KOPT-K1 (cell line): ENCODE data around the gene TRABD.

Experiments used
- H3K27ac ChIP-seq: fragments of 200-600 bp; sonication (generic); 2 replicates; pipeline ENCODE4 v1.5.1; 2016; ENCODE audit warnings: antibody characterized with exemption, mild to moderate bottlenecking, low read depth, low read length; ENCODE audit not compliant: poor library complexity, severe bottlenecking
- H3K36me3 ChIP-seq: fragments of 200-600 bp; sonication (generic); 2 replicates; pipeline ENCODE4 v1.5.1; 2017; ENCODE audit warnings: antibody characterized with exemption, mild to moderate bottlenecking, low read length, moderate library complexity; ENCODE audit not compliant: insufficient read depth
- H3K9me3 ChIP-seq: fragments of 200-600 bp; sonication (generic); 2 replicates; pipeline ENCODE4 v1.5.1; 2017; ENCODE audit warnings: antibody characterized with exemption, low read length, mild to moderate bottlenecking; ENCODE audit not compliant: insufficient read depth, poor library complexity, severe bottlenecking

The TRABD gene

DNA sequence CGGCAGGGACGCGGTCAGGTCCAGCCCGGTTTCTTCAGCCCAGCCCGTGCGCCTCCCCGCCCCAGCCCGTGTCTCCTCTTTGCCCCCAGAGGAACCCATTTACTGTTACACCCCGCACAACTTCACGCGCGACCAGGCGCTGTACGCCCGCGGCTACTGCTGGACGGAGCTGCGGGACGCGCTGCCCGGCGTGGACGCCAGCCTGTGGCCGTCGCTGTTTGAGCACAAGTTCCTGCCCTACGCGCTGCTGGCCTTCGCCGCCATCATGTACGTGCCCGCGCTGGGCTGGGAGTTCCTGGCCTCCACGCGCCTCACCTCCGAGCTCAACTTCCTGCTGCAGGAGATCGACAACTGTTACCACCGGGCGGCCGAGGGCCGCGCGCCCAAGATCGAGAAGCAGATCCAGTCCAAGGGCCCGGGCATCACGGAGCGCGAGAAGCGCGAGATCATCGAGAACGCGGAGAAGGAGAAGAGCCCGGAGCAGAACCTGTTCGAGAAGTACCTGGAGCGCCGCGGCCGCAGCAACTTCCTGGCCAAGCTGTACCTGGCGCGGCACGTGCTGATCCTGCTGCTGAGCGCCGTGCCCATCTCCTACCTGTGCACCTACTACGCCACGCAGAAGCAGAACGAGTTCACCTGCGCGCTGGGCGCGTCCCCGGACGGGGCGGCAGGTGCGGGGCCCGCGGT lies 8.7 kb upstream of the TRABD start:
- H3K9me3 ChIP-seq: no peaks in the 10 kb centered on the region
- no peaks in the 10 kb centered on the region for H3K36me3 ChIP-seq
- H3K27ac ChIP-seq: no peak overlapping the region

- H3K27ac ChIP-seq: no peak overlapping the region
Observed at GRCh38 chr22:50177537-50178470, 7.9 kb upstream of the TRABD start.

DNA sequence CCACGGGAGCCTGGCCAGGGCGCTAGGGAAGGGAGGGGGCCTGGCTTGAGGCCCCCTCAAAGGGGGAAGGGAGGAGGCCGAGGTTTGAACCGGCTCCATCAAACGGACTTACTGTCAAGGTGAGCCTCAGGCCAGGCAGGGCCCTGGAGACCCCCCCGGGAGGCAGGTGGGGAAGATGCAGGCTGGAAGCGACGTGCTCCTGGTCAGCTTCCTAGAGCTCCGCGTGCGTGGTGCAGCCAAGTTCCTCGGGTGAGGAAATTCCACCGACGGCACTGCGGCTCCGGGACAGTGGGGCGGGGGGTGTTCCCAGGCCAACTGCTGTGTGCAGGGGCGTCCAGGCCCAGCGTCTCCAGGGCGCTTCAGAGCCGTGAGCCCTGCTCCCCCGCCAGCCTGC lies 7.2 kb upstream of the TRABD start:
- Histone ChIP-seq H3K27ac (no peak overlapping the region), H3K36me3 (no peaks in the 10 kb centered on the region), H3K9me3 (no peaks in the 10 kb centered on the region)

More at GRCh38 chr22:50177537-50178470, 7.9 kb upstream of the TRABD start:
- Histone ChIP-seq H3K36me3 (no peaks in the 10 kb centered on the region), H3K9me3 (no peaks in the 10 kb centered on the region)

DNA sequence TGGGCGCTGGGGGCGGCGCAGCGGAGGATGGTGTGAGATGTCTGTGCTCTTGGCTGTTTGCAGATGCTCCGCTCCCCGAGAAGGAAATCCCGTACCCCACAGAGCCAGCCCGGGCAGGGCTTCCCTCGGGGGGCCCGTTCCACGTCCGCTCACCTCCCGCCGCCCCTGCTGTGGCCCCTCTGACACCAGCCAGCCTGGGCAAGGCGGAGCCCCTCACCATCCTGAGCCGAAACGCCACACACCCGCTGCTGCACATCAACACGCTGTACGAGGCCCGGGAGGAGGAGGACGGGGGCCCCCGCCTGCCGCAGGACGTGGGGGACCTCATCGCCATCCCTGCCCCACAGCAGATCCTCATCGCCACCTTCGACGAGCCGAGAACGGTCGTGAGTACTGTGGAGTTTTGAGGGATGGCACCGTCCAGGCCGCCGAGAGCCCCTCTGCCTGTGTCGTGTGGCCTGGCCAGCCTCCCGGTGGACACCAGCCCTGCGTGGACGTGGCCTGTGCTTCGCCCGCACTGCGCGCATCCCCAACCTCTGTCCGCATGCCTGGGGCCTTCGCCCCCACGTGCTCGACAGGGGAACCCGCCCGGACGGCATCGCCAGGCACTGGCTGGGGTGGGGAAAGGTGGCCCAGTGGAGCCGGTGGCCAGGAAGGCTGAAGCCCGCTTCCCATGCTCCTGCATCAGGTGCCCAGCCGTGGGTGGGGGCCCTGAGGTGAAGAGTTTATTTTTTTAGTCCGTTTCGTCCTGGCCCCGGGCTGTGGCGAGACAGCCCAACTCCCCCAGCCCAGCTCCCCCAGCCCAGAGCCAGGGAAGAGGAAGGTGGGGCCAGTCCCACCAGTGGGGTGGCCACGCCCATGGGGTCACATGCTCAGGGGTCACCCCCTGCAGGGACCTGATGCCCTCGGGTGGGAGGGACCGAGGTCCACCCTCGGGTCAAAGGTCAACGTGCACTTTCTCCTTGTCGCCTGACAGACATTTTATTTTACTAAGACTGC lies 6.5 kb upstream of the TRABD start:
- Histone ChIP-seq H3K36me3 (no peaks in the 10 kb centered on the region), H3K9me3 (no peaks in the 10 kb centered on the region)

DNA sequence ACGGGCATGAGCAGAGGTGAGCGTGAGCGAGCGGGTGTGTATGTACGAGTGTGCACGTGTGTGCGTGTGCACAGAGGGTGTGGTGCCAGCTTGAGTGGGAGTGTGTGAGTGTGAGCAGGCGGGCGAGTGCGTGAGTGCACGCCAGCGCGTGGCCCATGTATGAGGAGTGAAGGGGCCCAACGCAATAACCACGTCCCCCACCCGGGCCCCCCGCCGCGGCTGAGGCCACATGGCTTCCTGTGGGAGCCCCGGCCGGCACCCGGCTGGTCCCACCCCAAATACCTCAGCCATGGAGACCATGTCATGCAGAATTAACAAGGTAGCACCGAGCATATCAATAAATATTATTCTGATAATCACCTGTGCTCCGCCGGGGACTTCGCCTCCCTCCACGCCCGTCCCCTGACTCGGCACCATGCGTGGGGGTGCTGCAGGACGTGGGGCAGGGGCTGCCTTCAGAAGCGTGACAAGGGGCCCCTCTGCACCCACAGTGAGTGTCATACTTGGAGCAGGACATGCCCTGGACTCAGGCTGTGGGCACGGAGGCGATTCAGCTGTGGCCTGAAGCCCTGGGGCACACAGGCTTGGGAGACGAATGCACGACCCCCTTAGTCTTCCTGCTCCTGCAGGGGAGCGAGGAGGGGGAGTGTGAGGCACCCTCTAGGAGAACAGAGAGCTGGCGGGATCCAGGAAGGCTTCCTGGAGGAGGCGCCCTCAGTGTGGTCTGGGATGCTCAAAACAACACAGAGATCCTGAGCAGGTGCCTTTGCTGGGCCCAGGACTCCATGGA lies 5.6 kb upstream of the TRABD start:
- Histone ChIP-seq H3K36me3 (no peaks in the 10 kb centered on the region), H3K9me3 (no peaks in the 10 kb centered on the region), H3K27ac (no peak overlapping the region)

More for the DNA sequence above, 6.5 kb upstream of the TRABD start:
- H3K27ac ChIP-seq: no peak overlapping the region

GRCh38 chr22:50180727-50181521 lies 4.8 kb upstream of the TRABD start:
- Histone ChIP-seq H3K27ac (no peak overlapping the region), H3K36me3 (no peaks in the 10 kb centered on the region), H3K9me3 (no peaks in the 10 kb centered on the region)

- Histone ChIP-seq H3K9me3 (no peaks in the 10 kb centered on the region), H3K27ac (no peak overlapping the region), H3K36me3 (no peaks in the 10 kb centered on the region)
Observed at GRCh38 chr22:50182176-50183081, 3.3 kb upstream of the TRABD start.

DNA sequence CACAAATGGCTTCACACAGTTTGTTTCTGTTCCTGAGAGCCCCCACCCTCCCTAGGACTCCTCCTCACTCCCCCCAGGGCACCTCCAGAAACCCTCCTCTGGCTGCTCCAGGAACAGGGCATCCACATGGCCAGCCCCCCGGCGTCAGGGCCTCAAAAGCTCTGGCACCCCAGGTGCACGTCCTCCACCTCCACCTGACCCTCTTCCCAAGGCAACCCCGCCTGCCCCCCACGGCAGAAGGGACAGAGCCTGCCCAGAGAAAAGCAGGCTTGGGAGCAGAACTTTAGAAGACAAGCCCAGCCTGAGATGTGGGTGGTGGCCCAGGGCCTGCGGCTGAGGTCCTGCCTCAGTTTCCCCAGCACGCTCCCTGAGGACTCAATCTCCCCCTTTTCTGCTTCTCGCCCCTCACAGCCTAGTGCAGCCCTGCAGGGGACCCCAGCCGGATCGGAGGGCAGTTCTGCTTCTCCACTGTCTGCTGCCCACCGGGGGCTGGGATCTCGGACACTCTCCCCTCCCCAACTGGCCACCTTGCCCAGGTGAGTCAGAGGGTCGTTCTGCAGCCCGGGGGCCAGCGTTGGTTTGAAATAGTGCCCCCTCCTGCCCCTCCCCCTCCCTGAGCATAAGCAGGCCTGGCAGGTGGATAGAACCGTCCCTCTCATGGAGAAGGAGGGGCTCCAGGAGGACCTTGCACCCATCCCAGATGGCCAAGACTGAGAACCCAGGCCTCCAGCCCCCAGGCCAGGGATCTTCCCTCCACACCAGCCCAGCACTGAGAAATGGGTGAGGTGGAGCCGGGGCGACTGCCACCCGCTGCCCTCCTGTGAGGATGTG lies 2.4 kb upstream of the TRABD start:
- H3K27ac ChIP-seq: no peak overlapping the region
- no peaks in the 10 kb centered on the region for H3K9me3 ChIP-seq
- peaks cover 2% of the 10 kb centered on the region; the same call in 1 of the 2 replicates for H3K36me3 ChIP-seq

GRCh38 chr22:50184004-50184901 lies 1.5 kb upstream of the TRABD start:
- H3K36me3 ChIP-seq: peaks cover 7% of the 10 kb centered on the region; the same call in 1 of the 2 replicates
- H3K9me3 ChIP-seq: no peaks in the 10 kb centered on the region
- H3K27ac ChIP-seq: no peak overlapping the region

GRCh38 chr22:50184902-50185374 lies 775 bp upstream of the TRABD start:
- Histone ChIP-seq H3K36me3 (peaks cover 7% of the 10 kb centered on the region; the same call in 1 of the 2 replicates), H3K9me3 (no peaks in the 10 kb centered on the region), H3K27ac (peak overlapping the region; percentile 49)

DNA sequence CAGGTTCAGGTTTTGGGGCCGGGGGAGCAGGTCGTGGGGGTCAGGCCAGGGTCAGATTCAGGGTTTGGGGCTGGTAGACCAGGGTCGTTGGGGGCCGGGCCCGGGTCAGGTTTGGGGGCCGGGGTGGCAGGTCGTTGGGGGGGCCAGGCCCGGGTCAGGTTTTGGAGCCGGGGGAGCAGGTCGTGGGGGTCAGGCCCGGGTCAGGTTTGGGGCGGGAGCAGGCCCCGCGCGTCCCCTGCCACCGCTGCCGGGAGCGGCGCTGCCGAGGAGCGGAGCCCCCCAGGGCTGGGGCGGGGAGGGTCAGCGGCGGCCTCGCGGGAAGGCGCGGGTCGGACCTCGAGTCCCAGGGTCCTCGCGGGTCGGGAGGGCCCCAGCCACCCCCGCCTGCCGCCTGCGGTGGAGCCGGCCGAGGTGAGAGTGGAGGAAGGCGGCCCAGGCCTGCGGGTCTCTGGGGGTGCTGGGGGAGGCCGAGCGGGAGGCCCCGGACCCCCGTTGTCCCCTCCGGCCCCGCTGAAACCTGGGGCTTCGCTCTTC lies 535 bp downstream of the TRABD start:
- Histone ChIP-seq H3K9me3 (no peaks in the 10 kb centered on the region), H3K27ac (peak overlapping the region; percentile 70), H3K36me3 (peaks cover 7% of the 10 kb centered on the region; the same call in 1 of the 2 replicates)
